T-helper 1 cell treated with Interleukin-12 subunit alpha and Interleukin-12 subunit beta and Interleukin-4 antibody, amounts not matched to agents 30 ng/mL and 1 ng/mL, for 36 hours (primary cell): Measurements from ENCODE around the gene KCNJ14. TPM values are rescaled to one million over a fixed set of nuclear protein-coding genes. Genes with fewer than 3 reads are reported as not detected.

Experiments used
- intact Hi-C: fragments of 100-400 bp; cut with micrococcal nuclease; formaldehyde crosslinking; loops from one replicate; pipeline ENCODE4 v1.15.1; 2024
- total RNA-seq: library from RNA; stranded (reverse); gene quantifications from 2 replicates; pipeline ENCODE4 v1.2.3, GENCODE V29; 2022

Gene KCNJ14
- total RNA-seq, 1 donor from 2014 or later = 1.5 TPM

- intact Hi-C loops = loop anchor here (1.0 to 2.0 kb wide), 12 partner anchors 24 to 174 kb away; partner anchors contain the start of genes CYTH2, KDELR1, RPL18 and SPHK2
These were observed 10.5 kb upstream of the KCNJ14 start for GRCh38 chr19:48444936-48445200.

DNA sequence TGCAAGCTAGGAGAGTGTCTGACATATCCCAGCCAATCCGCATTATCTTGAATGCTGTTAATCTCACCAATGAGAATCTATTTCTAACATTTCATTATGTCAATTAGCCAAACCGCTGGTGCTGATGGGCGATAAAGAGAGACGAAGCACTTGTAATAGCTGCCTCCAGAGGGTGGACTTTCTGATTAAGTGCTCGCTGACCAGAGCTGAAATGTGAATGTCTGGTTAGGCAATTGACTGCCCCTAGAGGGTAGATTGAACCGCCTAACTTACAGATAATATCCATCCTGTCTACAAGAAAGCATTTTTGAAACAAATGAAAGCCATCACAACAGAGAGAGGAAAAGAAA is 10.1 kb upstream of the KCNJ14 start:
- intact Hi-C loops = loop anchor here (1.0 to 2.0 kb wide), 12 partner anchors 24 to 174 kb away; partner anchors contain the start of genes CYTH2, KDELR1, RPL18 and SPHK2

DNA sequence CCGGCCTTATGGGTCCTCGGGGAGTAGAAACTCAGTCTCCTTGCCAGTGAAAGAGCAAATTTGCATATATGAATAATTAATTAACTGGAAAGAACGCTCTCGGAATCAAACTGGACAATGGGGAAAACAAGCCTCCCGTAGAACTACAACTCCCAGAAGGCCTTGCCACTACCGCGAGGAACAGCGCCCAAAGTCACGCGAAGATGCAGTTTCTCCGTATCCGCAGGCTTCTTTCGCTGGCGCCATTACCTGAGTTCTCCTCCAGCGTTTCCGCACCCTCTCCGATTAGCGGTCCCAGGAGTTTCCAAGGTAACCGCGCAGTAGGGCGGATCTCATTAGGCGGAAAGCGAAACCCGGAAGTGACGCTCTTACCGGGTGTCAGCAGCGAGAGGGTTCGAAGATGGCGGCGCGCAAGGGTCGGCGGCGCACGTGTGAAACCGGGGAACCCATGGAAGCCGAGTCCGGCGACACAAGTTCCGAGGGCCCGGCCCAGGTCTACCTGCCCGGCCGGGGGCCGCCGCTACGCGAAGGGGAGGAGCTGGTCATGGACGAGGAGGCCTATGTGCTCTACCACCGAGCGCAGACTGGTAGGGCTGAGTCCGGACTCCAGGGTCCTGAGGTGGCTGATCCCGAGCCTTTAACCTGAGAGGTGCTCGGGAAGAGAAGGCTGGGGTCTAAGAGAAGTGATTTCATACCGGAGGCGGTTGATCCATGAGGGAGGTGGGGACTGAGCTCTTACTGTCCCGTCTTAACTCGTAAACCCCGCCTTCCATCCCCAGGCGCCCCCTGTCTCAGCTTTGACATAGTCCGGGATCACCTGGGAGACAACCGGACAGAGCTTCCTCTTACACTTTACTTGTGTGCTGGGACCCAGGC is 9.5 kb upstream of the KCNJ14 start, which contains the start of gene GRWD1:
Gene GRWD1, plus strand, starts transcription at position 378 of the 876 bp plus-strand sequence. Its CDS starts 23 bp downstream, at position 401.
- intact Hi-C loops = loop anchor here (1.0 to 2.0 kb wide), 12 partner anchors 23 to 173 kb away; partner anchors contain the start of genes CYTH2, KDELR1, RPL18 and SPHK2

DNA sequence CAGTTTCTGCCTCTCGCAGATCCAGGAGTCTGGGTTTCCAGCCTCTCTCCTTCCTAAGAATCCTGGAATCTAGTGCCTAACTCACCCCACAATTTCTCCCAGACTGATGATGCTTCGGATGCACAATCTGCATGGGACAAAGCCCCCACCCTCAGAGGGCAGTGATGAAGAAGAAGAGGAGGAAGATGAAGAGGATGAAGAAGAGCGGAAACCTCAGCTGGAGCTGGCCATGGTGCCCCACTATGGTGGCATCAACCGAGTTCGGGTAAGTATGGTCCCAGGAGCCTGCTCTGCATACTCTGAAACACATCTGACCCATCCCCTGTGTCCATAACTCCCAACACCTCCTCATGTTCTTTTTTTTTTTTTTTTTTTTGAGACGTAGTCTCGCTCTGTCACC is 8.8 kb upstream of the KCNJ14 start:
- intact Hi-C loops = no loop called here

GRCh38 chr19:48448563-48448962 is 6.8 kb upstream of the KCNJ14 start:
- intact Hi-C loops = no loop called here

DNA sequence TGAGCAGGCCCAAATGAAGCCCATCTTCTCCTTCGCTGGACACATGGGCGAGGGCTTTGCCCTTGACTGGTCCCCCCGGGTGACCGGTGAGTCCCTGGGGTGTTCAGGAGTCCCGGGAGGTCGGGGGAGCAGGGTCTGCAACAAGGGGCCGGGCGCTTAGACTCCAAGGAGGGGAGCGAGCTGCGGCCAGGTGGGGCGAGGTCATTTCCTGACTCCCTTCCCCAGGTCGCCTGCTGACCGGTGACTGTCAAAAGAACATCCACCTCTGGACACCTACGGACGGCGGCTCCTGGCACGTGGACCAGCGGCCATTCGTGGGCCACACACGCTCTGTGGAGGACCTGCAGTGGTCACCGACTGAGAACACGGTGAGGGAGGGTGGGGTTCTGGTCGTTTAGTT is 4.9 kb upstream of the KCNJ14 start:
- intact Hi-C loops = no loop called here

DNA sequence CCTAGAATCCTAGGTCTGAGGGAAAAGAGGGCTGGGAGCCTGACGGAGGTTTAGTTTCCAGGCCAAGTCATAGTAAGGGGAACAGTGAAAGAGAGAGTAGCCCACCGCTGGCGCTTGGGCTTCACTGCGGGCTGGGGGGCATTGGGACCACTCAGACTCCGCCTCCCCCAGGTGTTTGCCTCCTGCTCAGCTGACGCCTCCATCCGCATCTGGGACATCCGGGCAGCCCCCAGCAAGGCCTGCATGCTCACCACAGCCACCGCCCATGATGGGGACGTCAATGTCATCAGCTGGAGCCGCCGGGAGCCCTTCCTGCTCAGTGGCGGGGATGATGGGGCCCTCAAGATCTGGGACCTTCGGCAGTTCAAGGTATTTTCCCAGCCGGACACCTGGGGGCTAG is 4.5 kb upstream of the KCNJ14 start:
- intact Hi-C loops = no loop called here

GRCh38 chr19:48451624-48452023 is 3.8 kb upstream of the KCNJ14 start:
- intact Hi-C loops = no loop called here

DNA sequence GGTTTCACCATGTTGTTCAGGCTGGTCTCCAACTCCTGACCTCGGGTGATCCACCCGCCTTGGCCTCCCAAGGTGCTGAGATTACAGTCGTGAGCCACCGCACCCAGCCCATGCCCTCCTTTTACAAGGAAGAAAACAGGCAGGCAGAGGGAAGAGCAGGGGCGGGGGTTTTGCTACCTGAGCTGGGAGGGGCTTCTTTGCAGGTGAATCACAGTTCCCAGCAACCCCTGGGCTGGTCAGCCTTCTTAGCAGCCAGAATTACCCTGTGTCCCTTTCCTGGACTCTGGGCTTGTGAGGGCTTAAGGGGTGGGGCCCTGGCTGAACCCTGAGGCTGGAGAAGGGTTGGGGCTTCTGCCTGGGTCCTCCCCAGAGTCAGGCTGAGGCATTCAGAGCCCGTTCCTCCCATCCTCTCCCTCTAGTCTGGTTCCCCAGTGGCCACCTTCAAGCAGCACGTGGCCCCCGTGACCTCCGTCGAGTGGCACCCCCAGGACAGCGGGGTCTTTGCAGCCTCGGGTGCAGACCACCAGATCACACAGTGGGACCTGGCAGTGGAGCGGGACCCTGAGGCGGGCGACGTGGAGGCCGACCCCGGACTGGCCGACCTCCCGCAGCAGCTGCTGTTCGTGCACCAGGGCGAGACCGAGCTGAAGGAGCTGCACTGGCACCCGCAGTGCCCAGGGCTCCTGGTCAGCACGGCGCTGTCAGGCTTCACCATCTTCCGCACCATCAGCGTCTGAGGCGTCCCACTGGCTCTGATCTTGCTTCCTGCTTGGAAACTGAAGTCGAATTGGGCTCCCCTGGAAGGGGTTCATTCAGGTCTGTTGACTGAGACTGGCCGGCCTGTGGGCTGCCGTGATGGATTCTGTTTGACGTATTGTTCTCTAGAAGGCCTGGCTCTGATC is 2.8 kb upstream of the KCNJ14 start:
- intact Hi-C loops = no loop called here

DNA sequence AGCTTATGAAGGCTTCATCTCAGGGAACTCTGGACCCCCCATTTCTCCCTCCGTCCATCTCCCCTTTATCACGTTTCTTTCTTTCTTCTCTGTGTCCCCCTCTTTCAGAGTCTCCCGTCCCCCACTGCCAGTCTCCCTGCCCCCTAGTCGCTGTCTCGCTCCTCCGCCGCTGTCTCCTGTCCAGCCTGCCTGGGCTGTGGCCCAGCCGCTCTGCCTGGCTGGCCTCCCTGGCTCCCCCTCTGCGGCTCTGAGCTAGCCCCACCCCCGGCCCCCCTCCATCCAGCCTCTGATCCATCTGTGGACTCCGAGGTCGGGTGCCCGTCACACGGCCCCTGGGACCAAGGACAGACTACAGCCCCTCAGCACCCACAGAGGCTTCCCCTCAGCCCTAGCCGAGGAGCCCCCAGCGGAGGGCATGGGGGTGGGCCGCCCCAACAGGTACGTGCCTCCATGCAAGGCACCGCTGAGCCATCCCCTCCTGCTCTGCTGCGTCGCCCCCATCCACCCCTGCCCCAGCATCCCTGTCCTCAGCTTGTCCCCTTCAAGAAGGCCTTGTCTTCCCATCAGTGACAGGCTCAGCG is 1.1 kb upstream of the KCNJ14 start:
- intact Hi-C loops = no loop called here

- intact Hi-C loops = no loop called here
These were observed 661 bp downstream of the KCNJ14 start for GRCh38 chr19:48455908-48456562.

DNA sequence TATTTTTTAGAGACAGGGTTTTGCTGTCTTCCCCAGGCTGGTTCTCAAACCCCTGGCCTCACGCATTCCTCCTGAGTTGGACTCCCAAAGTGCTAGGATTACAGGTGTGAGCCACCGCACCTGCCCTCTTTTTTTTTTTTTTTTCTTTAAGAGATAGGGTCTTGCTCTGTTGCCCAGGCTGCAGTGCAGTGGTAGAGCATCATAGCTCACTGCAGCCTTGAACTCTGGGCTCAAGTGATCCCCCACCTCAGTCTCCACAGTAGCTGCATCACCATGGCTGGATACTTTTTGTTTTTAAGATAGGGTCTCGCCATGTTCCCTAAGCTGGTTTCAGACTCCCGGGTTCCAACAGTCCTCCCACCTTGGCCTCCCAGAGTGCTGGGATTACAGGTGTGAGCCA is 1.5 kb downstream of the KCNJ14 start:
- intact Hi-C loops = no loop called here

- intact Hi-C loops = no loop called here
These were observed 2.6 kb downstream of the KCNJ14 start for GRCh38 chr19:48458016-48458415.

- intact Hi-C loops = no loop called here
These were observed 6.2 kb downstream of the KCNJ14 start for GRCh38 chr19:48461651-48461981.

GRCh38 chr19:48461982-48462655 is 6.7 kb downstream of the KCNJ14 start:
- intact Hi-C loops = no loop called here

DNA sequence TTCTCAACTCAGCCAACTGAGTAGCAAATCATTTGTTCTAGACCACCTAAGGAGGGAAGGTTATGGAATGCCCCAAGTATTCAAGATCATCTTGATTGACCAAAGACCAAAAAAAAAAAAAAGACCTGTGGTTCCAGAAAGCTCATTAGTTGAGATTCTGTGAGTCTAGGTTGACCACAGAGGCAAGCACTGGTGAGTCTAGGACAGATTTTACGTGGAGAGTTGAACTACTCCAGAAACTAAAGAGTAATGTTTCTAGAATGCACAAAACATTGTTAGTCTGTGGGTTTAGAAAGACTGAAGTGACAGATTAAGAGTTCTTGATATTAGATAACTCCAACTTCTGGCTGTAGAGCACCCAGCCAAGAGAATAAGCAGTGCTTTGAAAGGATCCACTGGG is 9.8 kb downstream of the KCNJ14 start:
- intact Hi-C loops = no loop called here

DNA sequence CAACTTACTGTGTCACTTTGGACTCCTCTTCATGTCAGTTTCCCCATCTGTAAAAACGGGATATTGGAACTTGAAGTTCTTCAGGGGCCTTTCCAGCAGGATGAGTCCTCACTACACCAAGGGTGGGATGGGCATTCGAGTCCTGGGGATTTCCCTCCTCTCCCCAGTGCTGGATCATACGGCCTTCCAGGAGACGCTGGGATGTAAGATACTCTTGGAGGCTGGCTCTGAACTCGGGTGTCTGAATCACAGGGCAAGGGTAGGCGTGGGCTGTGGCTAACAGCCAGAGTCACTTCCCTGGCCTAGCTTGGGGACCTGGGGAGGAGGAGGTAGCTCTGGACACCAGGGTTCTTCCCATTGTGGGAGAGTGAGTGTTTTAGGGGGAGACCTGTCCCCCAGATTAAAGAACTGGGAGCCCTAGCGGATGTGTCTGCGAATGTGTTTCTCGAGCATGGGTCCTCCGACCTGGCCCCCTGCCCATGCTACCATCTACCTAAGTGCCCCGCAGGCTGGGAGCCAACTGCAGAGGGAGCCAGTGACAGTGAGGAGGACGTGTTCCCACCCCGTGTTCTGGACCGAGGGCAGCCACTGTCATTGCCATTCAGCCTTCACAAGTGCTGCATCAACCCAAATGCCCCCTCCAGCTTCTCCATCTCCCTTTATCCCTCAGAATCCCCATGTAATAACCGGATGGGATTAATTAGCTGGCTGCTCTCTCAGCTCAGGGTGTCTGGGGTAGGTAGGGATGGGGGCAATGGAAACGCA is 11.4 kb downstream of the KCNJ14 start:
- intact Hi-C loops = no loop called here

DNA sequence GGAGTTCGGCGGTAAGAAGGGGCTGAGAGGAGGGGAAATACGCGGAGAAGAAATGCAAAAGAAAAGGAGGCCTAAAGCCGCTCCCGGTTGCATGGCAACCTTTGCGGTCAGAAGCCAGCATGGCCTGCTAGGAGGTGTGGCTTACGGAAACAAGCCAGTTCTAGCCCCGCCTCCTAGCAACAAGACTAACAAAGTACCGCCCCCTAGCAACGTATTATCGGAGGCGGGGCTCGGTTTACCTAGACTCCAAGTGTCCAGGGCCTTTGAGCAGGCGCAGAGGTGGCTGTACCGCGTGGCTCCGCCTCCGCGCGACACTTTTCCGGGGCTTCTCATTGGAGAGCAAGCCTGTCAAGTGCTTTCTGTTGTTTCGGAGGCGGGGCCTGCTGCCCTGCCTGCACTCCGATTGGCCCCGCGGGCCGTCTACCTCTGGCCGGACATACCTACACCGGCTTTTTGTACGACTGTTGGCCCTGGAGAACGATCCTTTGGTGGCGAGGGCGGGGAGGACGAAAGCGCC is 13.5 kb downstream of the KCNJ14 start:
- intact Hi-C loops = loop anchor here (1.0 to 2.0 kb wide), 17 partner anchors 11 to 616 kb away; partner anchors contain the start of genes DBP, GRWD1, KDELR1 and RPL18

- intact Hi-C loops = loop anchor here (1.0 to 2.0 kb wide), 17 partner anchors 11 to 616 kb away; partner anchors contain the start of genes DBP, GRWD1, KDELR1 and RPL18
These were observed 14.0 kb downstream of the KCNJ14 start, which contains the start of gene CYTH2 for GRCh38 chr19:48469289-48469881. TSS of gene CYTH2 (plus strand) at chr19:48469369. CDS start at chr19:48469508, 139 bp downstream.
